K562 (cell line): ENCODE data around the gene TRNAU1AP. TPM values are rescaled to one million over a fixed set of nuclear protein-coding genes. Genes with fewer than 3 reads are reported as not detected.

Experiments
- CREB1 ChIP-seq, 2 experiments: sonication (generic) in 1 of 2; formaldehyde crosslinking in 1 of 2; IDR thresholded peaks; 2 replicates each; pipeline versions ENCODE4 v1.6.1 to v1.8.0; 2012 to 2022; ENCODE audit warnings: inconsistent platforms in 1 of 2, mild to moderate bottlenecking in 1 of 2, missing genetic modification reagents in 1 of 2, moderate library complexity in 1 of 2
- FOXJ3 ChIP-seq: sonication (generic); formaldehyde crosslinking; IDR thresholded peaks from 2 replicates; pipeline ENCODE4 v1.4.0; 2020; ENCODE audit warnings: mild to moderate bottlenecking, missing genetic modification reagents
- HBP1 ChIP-seq: fragments of 450-650 bp; formaldehyde crosslinking; IDR thresholded peaks from 2 replicates; pipeline ENCODE4 v1.4.0; 2022; ENCODE audit warnings: missing genetic modification characterization
- HINFP ChIP-seq: fragments of 450-650 bp; conservative IDR thresholded peaks from 2 replicates; pipeline ENCODE4 v1.6.1; 2016; ENCODE audit warnings: missing genetic modification characterization, low read depth, mild to moderate bottlenecking, control low read depth, missing compliant biosample characterization
- HMBOX1 ChIP-seq: sonication (generic); IDR thresholded peaks from 2 replicates; pipeline ENCODE4 v1.6.1; 2016
- NFIC ChIP-seq: fragments of 450-650 bp; IDR thresholded peaks from 2 replicates; pipeline ENCODE4 v1.6.1; 2017; ENCODE audit warnings: mild to moderate bottlenecking, inconsistent platforms
- PHB2 ChIP-seq: fragments of 450-650 bp; IDR thresholded peaks from 2 replicates; pipeline ENCODE4 v1.6.1; 2017; ENCODE audit warnings: low read depth
- SP2 ChIP-seq: IDR thresholded peaks from 2 replicates; pipeline ENCODE4 v1.6.1; 2011; ENCODE audit warnings: mild to moderate bottlenecking, low read depth, low read length, moderate library complexity; ENCODE audit not compliant: poor library complexity, severe bottlenecking; ENCODE audit errors: extremely low read depth
- TAF7 ChIP-seq: fragments of 450-650 bp; IDR thresholded peaks from 2 replicates; pipeline ENCODE4 v1.6.1; 2016; ENCODE audit warnings: missing genetic modification characterization, missing compliant biosample characterization
- TFAM ChIP-seq: fragments of 250-450 bp; sonication (Bioruptor Pico); conservative IDR thresholded peaks from 2 replicates; pipeline ENCODE4 v1.5.0; 2021; ENCODE audit warnings: mild to moderate bottlenecking, moderate library complexity
- TGIF2 ChIP-seq: sonication (generic); formaldehyde crosslinking; IDR thresholded peaks from 2 replicates; pipeline ENCODE4 v1.8.1; 2022; ENCODE audit warnings: mild to moderate bottlenecking, missing genetic modification reagents, moderate library complexity
- ZNF384 ChIP-seq: IDR thresholded peaks from 2 replicates; pipeline ENCODE4 v1.6.1; 2012; ENCODE audit warnings: low read depth, low read length, improper control_type of control experiment
- ZNF449 ChIP-seq: fragments of 250-450 bp; sonication (Bioruptor Pico); IDR thresholded peaks from 2 replicates; pipeline ENCODE4 v1.8.0; 2022; ENCODE audit warnings: moderate library complexity, mild to moderate bottlenecking, inconsistent platforms
- ZNF609 ChIP-seq: sonication (generic); formaldehyde crosslinking; IDR thresholded peaks from 2 replicates; pipeline ENCODE4 v1.8.1; 2023; ENCODE audit warnings: missing genetic modification reagents, mild to moderate bottlenecking, borderline replicate concordance
- ZNF766 ChIP-seq: fragments of 200-800 bp; sonication (Bioruptor generic); conservative IDR thresholded peaks from 2 replicates; pipeline ENCODE4 v1.6.1; 2016; ENCODE audit warnings: missing genetic modification characterization, missing compliant biosample characterization
- polyA plus RNA-seq, 8 experiments: library from polyadenylated mRNA; depleted of rRNA in 4 of 8; stranded (reverse) in 5 of 8; unstranded in 3 of 8; fragments of >200 nt; fragmentation: Nextera tagmentation in 2 of 8; fragmentation: Illumina TruSeq in 1 of 8; extraction: Ambion mirVana in 2 of 8; extraction: Trizol in 1 of 8; gene quantifications; 2 replicates each; pipeline versions ENCODE4 v1.2.1 to v1.2.3, GENCODE V29; 2011 to 2014; ENCODE audit warnings: inconsistent platforms in 1 of 8, missing spikeins in 1 of 8
- total RNA-seq, 7 experiments: library from RNA; depleted of rRNA in 6 of 7; stranded (reverse); fragments of >200 nt in 6 of 7; fragmentation: Illumina TruSeq in 2 of 7; extraction: Trizol in 2 of 7; gene quantifications; 2 replicates each; pipeline versions ENCODE4 v1.2.1 to v1.2.3, GENCODE V29; 2011 to 2021; ENCODE audit warnings: low replicate concordance in 1 of 7

Gene TRNAU1AP
- total and polyA plus RNA-seq, 9 of the 15 experiments (the other 6 are each of a cell fraction or from before 2014, with no cell fraction given): 34.9 to 110 (median 46.3) TPM

- no peak for TF ChIP-seq HINFP (tag)
- 0 out of 2 replicates have a peak, but pooled peaks have one; percentile 1 for TF ChIP-seq HMBOX1
- TF ChIP-seq SP2: no peak
- TF ChIP-seq PHB2: no peak
- TF ChIP-seq ZNF384: no peak
- no peak for TF ChIP-seq HBP1 (CRISPR knock-in tag)
- TF ChIP-seq ZNF766 (CRISPR knock-in tag): no peak
- TF ChIP-seq NFIC: no peak
- TF ChIP-seq FOXJ3 (CRISPR knock-in tag): no peak
- TF ChIP-seq TGIF2: no peak
- no peak for TF ChIP-seq CREB1 (IDR thresholded peaks at IDR 0.05)
- TF ChIP-seq CREB1 (CRISPR knock-in tag; IDR thresholded peaks at IDR 0.05): no peak
- no peak for TF ChIP-seq TAF7
- TF ChIP-seq ZNF449 (CRISPR knock-in tag): no peak
- TF ChIP-seq TFAM: no peak
- TF ChIP-seq ZNF609 (CRISPR knock-in tag): 0 out of 2 replicates have a peak, but pooled peaks have one; percentile 7
Observed at GRCh38 chr1:28507646-28508434, 45.0 kb upstream of the TRNAU1AP start (continued).
